ENCODE data around the gene DIAPH2. TPM values are rescaled to one million over a fixed set of nuclear protein-coding genes. Genes with fewer than 3 reads are reported as not detected.

Gene DIAPH2
- total RNA-seq, 1 donor from 2014 or later, result 3.8 TPM

GRCh38 chrX:96979766-96980165 is 295.1 kb downstream of the DIAPH2 start:
- no peaks in the 10 kb centered on the region for H3K4me1 Mint-ChIP-seq (ENCODE audit: low read depth, unreplicated experiment)
- H3K4me3 Mint-ChIP-seq (ENCODE audit: unreplicated experiment), result no peak overlapping the region
- no peak overlapping the region for H3K27ac Mint-ChIP-seq (ENCODE audit: unreplicated experiment)
- no peaks in the 10 kb centered on the region for H3K27me3 Mint-ChIP-seq (ENCODE audit: unreplicated experiment)
- no peak for DNase-seq
- TF ChIP-seq CTCF (IDR thresholded peaks at IDR 0.05; ENCODE audit: partially characterized antibody, unreplicated experiment), result no peak
- no peaks in the 10 kb centered on the region for H3K36me3 Mint-ChIP-seq (ENCODE audit: unreplicated experiment)
- no peaks in the 10 kb centered on the region for H3K9me3 Mint-ChIP-seq (ENCODE audit: unreplicated experiment)

GRCh38 chrX:96982161-96982560 is 297.5 kb downstream of the DIAPH2 start:
- no peak overlapping the region for H3K4me3 Mint-ChIP-seq (ENCODE audit: unreplicated experiment)

GRCh38 chrX:96984538-96984937 is 299.9 kb downstream of the DIAPH2 start:
- Mint-ChIP-seq H3K4me3 (ENCODE audit: unreplicated experiment) (no peak overlapping the region), H3K9me3 (ENCODE audit: unreplicated experiment) (no peaks in the 10 kb centered on the region), H3K36me3 (ENCODE audit: unreplicated experiment) (no peaks in the 10 kb centered on the region), H3K27me3 (ENCODE audit: unreplicated experiment) (no peaks in the 10 kb centered on the region), H3K4me1 (ENCODE audit: low read depth, unreplicated experiment) (no peaks in the 10 kb centered on the region), H3K27ac (ENCODE audit: unreplicated experiment) (no peak overlapping the region)
- TF ChIP-seq CTCF (IDR thresholded peaks at IDR 0.05; ENCODE audit: partially characterized antibody, unreplicated experiment), result no peak
- no peak for DNase-seq

More at GRCh38 chrX:96982161-96982560, 297.5 kb downstream of the DIAPH2 start:
- TF ChIP-seq CTCF (IDR thresholded peaks at IDR 0.05; ENCODE audit: partially characterized antibody, unreplicated experiment), result no peak
- no peak for DNase-seq
- Mint-ChIP-seq H3K9me3 (ENCODE audit: unreplicated experiment) (no peaks in the 10 kb centered on the region), H3K36me3 (ENCODE audit: unreplicated experiment) (no peaks in the 10 kb centered on the region), H3K4me1 (ENCODE audit: low read depth, unreplicated experiment) (no peaks in the 10 kb centered on the region), H3K27ac (ENCODE audit: unreplicated experiment) (no peak overlapping the region), H3K27me3 (ENCODE audit: unreplicated experiment) (no peaks in the 10 kb centered on the region)

- no peaks in the 10 kb centered on the region for H3K9me3 Mint-ChIP-seq (ENCODE audit: unreplicated experiment)
- H3K4me1 Mint-ChIP-seq (ENCODE audit: low read depth, unreplicated experiment), result no peaks in the 10 kb centered on the region
- no peaks in the 10 kb centered on the region for H3K36me3 Mint-ChIP-seq (ENCODE audit: unreplicated experiment)
- no peak for DNase-seq
- no peak overlapping the region for H3K4me3 Mint-ChIP-seq (ENCODE audit: unreplicated experiment)
- H3K27ac Mint-ChIP-seq (ENCODE audit: unreplicated experiment), result no peak overlapping the region
- TF ChIP-seq CTCF (IDR thresholded peaks at IDR 0.05; ENCODE audit: partially characterized antibody, unreplicated experiment), result no peak
- H3K27me3 Mint-ChIP-seq (ENCODE audit: unreplicated experiment), result no peaks in the 10 kb centered on the region
Observed at GRCh38 chrX:96985046-96985445, 300.4 kb downstream of the DIAPH2 start.

- H3K4me1 Mint-ChIP-seq (ENCODE audit: low read depth, unreplicated experiment), result no peaks in the 10 kb centered on the region
- DNase-seq, result no peak
- H3K4me3 Mint-ChIP-seq (ENCODE audit: unreplicated experiment), result no peak overlapping the region
- no peak for TF ChIP-seq CTCF (IDR thresholded peaks at IDR 0.05; ENCODE audit: partially characterized antibody, unreplicated experiment)
- no peaks in the 10 kb centered on the region for H3K27me3 Mint-ChIP-seq (ENCODE audit: unreplicated experiment)
- no peaks in the 10 kb centered on the region for H3K9me3 Mint-ChIP-seq (ENCODE audit: unreplicated experiment)
- H3K36me3 Mint-ChIP-seq (ENCODE audit: unreplicated experiment), result no peaks in the 10 kb centered on the region
- H3K27ac Mint-ChIP-seq (ENCODE audit: unreplicated experiment), result no peak overlapping the region
Observed at GRCh38 chrX:96987228-96987627, 302.6 kb downstream of the DIAPH2 start.

Data from glutamatergic neuron (in vitro differentiated cells).